HCT116 (cell line): ENCODE measurements around the gene TNFRSF18.

Experiments used
- CEBPB ChIP-seq: IDR thresholded peaks from 2 replicates; pipeline ENCODE4 v1.6.1; 2012; ENCODE audit warnings: low read depth
- EGR1 ChIP-seq: IDR thresholded peaks from 2 replicates; pipeline ENCODE4 v1.6.1; 2012; ENCODE audit warnings: low read depth
- ELF1 ChIP-seq: IDR thresholded peaks from 2 replicates; pipeline ENCODE4 v1.6.1; 2012; ENCODE audit warnings: low read depth, borderline replicate concordance
- EZH2 ChIP-seq: fragments of 200-600 bp; sonication (generic); IDR thresholded peaks from 2 replicates; pipeline ENCODE4 v1.6.1; 2017; ENCODE audit warnings: antibody characterized with exemption, mixed run types
- EZH2phosphoT487 ChIP-seq: fragments of 200-600 bp; IDR thresholded peaks from 2 replicates; pipeline ENCODE4 v1.6.1; 2018; ENCODE audit warnings: antibody characterized with exemption, borderline replicate concordance
- POLR2A ChIP-seq: IDR thresholded peaks from 2 replicates; pipeline ENCODE4 v1.7.0; 2011; ENCODE audit warnings: borderline replicate concordance; ENCODE audit not compliant: insufficient read depth, insufficient read length; ENCODE audit errors: extremely low read depth
- POLR2AphosphoS5 ChIP-seq: IDR thresholded peaks from 2 replicates; pipeline ENCODE4 v1.6.1; 2011; ENCODE audit warnings: mild to moderate bottlenecking, low read depth, low read length, moderate library complexity
- RAD21 ChIP-seq: IDR thresholded peaks from 2 replicates; pipeline ENCODE4 v1.6.1; 2012; ENCODE audit warnings: low read depth, mild to moderate bottlenecking
- YY1 ChIP-seq: IDR thresholded peaks from 2 replicates; pipeline ENCODE4 v1.6.1; 2011; ENCODE audit warnings: low read length, low read depth, moderate library complexity, mild to moderate bottlenecking; ENCODE audit not compliant: insufficient replicate concordance; ENCODE audit errors: extremely low read depth
- TF ChIP-seq, protein P1 (sequence below), 3 experiments: fragments of 200-600 bp in 1 of 3; sonication (generic) in 1 of 3; IDR thresholded peaks in 2 of 3; conservative IDR thresholded peaks in 1 of 3; 2 replicates each; pipeline ENCODE4 v1.5.1; 2012 to 2017; ENCODE audit warnings: low read depth in 2 of 3, low read length in 2 of 3, antibody characterized with exemption in 1 of 3, borderline replicate concordance in 1 of 3, control low read depth in 1 of 3, mild to moderate bottlenecking in 1 of 3, mixed read lengths in 1 of 3, mixed run types in 1 of 3, moderate library complexity in 1 of 3; ENCODE audit not compliant: insufficient read depth in 1 of 3
- TF ChIP-seq, protein P2 (sequence below): IDR thresholded peaks from 2 replicates; pipeline ENCODE4 v1.6.1; 2012
- TF ChIP-seq, protein P3 (sequence below): IDR thresholded peaks from 2 replicates; pipeline ENCODE4 v1.6.1; 2012; ENCODE audit warnings: low read depth
- TF ChIP-seq, protein P4 (sequence below): IDR thresholded peaks from 2 replicates; pipeline ENCODE4 v1.6.1; 2011; ENCODE audit warnings: mild to moderate bottlenecking, low read length, moderate library complexity; ENCODE audit not compliant: insufficient replicate concordance; ENCODE audit errors: extremely low read depth

DNA sequence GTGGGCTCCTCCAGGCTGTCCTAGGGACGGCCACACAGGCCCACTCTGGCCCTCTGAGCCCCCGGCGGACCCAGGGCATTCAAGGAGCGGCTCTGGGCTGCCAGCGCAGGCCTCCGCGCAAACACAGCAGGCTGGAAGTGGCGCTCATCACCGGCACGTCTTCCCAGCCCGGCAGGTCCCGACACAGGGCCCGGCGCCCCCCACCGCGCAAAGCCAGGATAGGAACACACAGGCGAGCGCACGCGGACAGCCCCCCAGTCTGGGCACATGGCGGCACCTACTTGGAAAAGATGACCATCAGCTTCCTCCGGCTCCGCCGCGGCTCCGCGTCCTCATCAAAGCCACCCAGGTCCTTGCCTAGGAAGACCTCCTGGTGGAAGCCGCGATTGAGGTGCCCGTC lies 21.8 kb upstream of the TNFRSF18 start:
- TF ChIP-seq, protein P1, sequence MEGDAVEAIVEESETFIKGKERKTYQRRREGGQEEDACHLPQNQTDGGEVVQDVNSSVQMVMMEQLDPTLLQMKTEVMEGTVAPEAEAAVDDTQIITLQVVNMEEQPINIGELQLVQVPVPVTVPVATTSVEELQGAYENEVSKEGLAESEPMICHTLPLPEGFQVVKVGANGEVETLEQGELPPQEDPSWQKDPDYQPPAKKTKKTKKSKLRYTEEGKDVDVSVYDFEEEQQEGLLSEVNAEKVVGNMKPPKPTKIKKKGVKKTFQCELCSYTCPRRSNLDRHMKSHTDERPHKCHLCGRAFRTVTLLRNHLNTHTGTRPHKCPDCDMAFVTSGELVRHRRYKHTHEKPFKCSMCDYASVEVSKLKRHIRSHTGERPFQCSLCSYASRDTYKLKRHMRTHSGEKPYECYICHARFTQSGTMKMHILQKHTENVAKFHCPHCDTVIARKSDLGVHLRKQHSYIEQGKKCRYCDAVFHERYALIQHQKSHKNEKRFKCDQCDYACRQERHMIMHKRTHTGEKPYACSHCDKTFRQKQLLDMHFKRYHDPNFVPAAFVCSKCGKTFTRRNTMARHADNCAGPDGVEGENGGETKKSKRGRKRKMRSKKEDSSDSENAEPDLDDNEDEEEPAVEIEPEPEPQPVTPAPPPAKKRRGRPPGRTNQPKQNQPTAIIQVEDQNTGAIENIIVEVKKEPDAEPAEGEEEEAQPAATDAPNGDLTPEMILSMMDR (IDR thresholded peaks at IDR 0.05 in 2 of 3, conservative IDR thresholded peaks at IDR 0.05 in 1 of 3; ENCODE audit: borderline replicate concordance in 1 of 3, insufficient read depth in 1 of 3, low read depth in 2 of 3, low read length in 2 of 3), result no peak
- TF ChIP-seq EZH2 (no peak), EGR1 (no peak), POLR2A (no peak), ELF1 (no peak), CEBPB (no peak), EZH2phosphoT487 (no peak), POLR2AphosphoS5 (no peak), RAD21 (no peak), YY1 (no peak)
- TF ChIP-seq, protein P2, sequence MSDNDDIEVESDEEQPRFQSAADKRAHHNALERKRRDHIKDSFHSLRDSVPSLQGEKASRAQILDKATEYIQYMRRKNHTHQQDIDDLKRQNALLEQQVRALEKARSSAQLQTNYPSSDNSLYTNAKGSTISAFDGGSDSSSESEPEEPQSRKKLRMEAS, result no peak
- TF ChIP-seq, protein P3, sequence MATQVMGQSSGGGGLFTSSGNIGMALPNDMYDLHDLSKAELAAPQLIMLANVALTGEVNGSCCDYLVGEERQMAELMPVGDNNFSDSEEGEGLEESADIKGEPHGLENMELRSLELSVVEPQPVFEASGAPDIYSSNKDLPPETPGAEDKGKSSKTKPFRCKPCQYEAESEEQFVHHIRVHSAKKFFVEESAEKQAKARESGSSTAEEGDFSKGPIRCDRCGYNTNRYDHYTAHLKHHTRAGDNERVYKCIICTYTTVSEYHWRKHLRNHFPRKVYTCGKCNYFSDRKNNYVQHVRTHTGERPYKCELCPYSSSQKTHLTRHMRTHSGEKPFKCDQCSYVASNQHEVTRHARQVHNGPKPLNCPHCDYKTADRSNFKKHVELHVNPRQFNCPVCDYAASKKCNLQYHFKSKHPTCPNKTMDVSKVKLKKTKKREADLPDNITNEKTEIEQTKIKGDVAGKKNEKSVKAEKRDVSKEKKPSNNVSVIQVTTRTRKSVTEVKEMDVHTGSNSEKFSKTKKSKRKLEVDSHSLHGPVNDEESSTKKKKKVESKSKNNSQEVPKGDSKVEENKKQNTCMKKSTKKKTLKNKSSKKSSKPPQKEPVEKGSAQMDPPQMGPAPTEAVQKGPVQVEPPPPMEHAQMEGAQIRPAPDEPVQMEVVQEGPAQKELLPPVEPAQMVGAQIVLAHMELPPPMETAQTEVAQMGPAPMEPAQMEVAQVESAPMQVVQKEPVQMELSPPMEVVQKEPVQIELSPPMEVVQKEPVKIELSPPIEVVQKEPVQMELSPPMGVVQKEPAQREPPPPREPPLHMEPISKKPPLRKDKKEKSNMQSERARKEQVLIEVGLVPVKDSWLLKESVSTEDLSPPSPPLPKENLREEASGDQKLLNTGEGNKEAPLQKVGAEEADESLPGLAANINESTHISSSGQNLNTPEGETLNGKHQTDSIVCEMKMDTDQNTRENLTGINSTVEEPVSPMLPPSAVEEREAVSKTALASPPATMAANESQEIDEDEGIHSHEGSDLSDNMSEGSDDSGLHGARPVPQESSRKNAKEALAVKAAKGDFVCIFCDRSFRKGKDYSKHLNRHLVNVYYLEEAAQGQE, result no peak
- TF ChIP-seq, protein P4, sequence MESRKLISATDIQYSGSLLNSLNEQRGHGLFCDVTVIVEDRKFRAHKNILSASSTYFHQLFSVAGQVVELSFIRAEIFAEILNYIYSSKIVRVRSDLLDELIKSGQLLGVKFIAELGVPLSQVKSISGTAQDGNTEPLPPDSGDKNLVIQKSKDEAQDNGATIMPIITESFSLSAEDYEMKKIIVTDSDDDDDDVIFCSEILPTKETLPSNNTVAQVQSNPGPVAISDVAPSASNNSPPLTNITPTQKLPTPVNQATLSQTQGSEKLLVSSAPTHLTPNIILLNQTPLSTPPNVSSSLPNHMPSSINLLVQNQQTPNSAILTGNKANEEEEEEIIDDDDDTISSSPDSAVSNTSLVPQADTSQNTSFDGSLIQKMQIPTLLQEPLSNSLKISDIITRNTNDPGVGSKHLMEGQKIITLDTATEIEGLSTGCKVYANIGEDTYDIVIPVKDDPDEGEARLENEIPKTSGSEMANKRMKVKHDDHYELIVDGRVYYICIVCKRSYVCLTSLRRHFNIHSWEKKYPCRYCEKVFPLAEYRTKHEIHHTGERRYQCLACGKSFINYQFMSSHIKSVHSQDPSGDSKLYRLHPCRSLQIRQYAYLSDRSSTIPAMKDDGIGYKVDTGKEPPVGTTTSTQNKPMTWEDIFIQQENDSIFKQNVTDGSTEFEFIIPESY, result no peak
